HG02938 (cell line): ENCODE measurements around the gene MAL.

ENCODE experiments used
- ATAC-seq: cut with Tn5 transposase; IDR thresholded peaks from one replicate; pipeline ENCODE4 v1.9.1; 2021; ENCODE audit warnings: mild to moderate bottlenecking, moderate library complexity; ENCODE audit not compliant: unreplicated experiment

MAL gene

DNA sequence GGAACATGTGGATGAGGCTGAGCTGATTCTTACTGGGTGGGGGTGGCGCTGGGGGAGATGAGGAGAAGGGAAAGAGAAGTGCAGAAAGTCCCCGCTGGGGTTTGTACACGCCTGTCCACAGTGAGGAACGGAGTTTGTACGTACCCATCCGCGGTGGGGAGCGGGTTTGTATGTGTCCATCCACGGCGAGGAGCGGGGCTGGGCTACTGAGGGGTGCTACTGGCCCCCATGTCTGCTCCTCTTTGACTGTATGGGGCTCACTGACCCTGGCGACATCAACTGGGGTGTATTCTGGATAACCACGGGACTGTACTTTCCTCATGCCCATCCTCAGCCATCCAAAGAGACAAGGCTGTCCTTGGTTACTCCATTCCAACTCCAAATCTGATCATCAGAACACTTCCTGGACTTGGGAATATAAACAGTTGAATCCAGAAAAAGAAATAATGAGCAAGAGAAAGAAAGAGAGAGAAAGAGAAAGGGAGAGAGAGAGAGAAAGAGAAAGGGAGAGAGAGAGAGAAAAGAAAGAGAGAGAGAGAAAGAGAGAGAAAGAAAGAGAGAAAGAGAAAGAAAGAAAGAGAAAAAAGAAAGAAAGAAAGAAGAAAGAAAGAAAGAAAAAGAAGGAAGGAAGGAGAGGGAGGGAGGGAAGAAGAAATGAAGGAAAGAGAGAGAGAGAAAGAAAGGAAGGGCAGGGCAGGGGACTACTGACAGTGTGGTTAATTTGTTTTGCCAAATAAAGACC lies 21.0 kb downstream of the MAL start:
- ATAC-seq = no peak

- ATAC-seq = no peak
Measured at GRCh38 chr2:95047629-95048510, 22.4 kb downstream of the MAL start.

DNA sequence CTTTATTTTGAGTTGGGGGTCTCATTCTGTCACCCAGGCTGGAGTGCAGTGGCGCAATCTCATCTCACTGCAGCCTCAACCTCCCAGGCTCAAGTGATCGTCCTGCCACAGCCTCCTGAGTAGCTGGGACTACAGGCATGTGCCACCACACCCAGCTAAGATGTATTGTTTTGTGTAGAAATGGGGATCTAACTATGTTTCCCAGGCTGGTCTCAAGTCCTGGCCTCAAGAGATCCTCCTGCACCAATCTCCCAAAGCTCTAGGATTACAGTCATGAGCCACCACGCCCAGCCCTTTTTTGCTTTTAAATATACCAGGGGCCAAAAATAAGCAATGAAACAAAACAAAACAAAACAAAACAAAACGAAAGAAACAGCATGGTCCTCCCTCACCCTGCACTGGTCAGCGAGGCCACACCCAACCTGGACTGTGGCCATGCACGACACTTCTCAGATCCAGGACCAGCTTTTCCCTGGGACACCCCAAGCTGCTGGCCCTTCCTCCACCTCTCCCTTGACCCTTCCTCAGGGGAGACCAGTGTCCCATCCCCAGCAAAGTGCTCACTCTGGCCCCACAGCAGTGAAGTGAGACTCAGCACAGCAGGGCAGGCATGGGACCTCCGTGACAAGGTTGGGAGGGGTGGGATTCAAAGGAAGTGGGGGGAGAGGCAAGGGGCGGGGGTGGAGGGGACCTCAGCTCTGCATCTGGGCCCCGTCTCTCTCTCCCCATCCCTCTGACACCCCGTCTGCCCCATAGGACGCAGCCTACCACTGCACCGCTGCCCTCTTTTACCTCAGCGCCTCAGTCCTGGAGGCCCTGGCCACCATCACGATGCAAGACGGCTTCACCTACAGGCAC lies 23.5 kb downstream of the MAL start:
- no peak for ATAC-seq

DNA sequence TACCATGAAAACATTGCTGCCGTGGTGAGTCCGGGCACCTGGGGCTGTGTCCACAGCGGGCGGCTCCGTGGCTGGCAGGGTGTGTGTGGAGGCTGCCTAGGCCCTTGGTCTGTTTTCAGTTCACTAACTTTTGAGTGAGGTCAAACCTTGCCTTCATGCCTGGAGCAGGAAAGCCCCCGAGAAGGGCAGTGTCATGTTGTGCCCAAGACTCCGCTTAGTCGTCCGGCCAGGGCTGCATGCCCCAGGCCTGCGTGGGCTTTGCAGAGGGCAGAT lies 24.1 kb downstream of the MAL start:
- no peak for ATAC-seq

DNA sequence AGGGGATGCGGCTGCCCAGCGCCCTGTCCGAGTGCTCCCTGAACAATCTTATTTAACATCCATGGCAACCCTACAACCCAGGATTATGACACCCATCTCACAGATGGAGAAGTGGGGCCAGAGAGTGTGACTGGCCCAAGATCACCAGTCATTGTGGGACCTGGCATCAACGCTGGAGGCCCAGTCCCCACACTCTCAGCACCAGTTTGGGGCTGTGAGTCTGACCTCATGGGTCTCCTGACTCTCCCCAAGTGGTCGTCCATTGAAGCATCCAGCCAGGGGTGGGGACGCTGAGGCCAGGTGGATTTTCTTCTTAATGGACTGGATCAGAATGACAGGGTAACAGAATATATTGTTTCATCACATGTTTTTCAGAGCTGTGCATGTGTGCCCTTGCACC lies 24.5 kb downstream of the MAL start:
- ATAC-seq = no peak

DNA sequence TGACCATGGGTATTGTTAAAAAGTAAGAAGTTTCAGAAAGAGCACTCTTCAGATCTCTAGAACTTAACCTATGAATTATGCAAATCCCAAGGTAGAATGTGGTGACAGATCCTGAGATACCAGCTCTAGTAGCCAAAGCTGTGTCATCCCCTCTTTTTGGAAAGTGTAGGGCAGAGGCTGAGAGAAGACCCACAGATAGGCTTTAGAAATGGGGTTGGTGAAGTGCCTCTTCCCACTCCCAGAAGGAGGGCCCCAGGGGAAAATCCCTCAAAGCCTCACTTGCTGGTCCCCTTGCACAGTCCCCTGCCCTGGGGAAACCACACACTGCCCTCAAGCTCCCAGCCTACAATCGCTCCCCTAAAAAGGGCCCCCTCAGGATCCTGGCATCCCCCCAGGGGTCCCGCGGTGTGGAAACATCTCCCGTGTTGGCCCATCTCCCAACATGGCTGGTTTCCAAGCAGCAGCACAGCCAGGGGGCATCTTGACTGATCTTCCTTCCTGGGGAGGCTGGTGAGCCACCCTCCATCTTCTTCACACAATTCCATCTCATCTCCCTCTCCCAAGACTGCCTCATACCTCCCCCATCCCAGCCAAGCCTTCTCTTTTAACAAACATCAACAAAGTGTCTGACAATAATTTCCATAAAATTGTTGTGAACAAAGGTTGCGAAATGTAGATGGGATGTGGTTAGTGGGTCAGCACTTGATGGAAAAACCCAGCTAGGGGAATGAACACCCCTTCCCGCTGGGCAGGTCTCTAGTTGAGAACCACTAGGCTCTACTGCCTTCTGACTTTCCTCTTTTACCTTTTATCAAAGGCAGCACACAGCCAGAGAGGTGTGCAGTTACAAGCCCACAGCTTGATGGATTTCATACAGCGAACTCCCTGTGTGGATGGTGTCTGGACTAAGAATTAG lies 25.1 kb downstream of the MAL start:
- ATAC-seq = no peak

DNA sequence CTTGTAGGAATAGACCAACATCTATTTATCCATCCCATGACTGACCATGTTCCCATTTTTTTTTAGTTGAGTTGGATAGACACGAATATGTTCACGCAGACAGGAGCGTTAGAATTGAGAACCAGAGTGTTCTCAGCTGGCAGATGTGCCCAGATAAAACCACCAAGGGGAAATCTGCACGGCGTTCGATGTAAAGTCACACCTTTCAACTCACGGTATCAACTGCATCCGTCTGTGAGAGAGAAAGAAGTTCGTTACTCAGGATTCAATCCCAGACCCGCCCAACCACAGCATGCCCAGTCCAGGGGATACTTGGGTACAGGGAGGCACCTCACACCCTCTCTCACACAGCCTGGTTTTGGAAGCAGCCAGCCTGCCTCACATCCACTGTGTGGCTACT lies 26.1 kb downstream of the MAL start:
- ATAC-seq = no peak

DNA sequence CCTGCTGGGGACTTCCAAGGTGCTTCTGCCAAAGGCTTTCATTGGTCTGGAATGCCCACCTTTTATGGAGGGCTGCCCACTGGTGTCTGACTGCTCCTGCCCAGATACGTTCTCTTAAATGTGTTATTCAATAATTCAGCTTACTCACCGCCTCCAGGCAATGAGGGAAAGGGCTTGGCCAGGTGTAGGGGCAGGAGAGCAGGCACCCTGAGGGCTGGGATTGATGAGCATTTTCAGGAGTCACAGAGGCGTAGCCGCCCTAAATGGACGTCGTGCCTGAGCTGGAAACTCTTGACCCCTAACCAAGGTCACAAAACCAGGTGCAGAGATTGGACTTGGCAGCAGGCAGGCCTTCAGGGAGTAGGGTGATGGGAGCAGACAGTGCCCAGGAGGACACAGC lies 26.8 kb downstream of the MAL start:
- no peak for ATAC-seq

DNA sequence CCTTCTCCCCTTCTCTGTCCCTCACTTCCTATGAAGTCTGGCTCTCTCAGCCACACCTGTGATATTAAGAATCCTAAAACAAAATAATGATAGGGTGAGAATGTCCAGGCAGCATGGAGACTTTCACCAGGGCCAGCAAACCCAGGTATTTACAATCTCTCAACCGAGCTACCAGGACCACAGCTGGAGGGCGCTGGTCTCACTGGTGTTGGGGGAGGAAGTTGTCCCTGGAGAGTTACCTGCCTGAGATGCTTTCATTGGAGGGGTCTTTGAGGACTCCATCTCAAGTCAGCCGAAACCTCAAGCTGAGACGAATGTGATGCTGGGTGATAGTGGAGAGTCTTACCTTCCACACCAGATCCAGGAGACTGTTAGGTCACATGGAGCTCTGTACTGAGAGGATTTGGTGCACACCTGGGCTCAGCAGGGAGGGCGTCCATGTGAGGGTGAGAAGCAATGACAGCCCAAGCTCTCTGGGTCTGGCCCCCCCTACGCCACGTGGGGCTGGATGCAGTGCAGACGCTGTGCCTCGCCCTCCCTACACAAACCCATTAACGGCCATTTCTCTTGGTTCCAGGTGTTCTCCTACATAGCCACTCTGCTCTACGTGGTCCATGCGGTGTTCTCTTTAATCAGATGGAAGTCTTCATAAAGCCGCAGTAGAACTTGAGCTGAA lies 27.4 kb downstream of the MAL start:
- ATAC-seq = no peak

DNA sequence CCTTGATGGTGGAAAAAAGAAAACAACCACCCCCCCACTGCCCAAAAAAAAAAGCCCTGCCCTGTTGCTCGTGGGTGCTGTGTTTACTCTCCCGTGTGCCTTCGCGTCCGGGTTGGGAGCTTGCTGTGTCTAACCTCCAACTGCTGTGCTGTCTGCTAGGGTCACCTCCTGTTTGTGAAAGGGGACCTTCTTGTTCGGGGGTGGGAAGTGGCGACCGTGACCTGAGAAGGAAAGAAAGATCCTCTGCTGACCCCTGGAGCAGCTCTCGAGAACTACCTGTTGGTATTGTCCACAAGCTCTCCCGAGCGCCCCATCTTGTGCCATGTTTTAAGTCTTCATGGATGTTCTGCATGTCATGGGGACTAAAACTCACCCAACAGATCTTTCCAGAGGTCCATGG lies 28.0 kb downstream of the MAL start:
- no peak for ATAC-seq

- ATAC-seq = no peak
Measured at GRCh38 chr2:95054016-95054415, 28.5 kb downstream of the MAL start.

DNA sequence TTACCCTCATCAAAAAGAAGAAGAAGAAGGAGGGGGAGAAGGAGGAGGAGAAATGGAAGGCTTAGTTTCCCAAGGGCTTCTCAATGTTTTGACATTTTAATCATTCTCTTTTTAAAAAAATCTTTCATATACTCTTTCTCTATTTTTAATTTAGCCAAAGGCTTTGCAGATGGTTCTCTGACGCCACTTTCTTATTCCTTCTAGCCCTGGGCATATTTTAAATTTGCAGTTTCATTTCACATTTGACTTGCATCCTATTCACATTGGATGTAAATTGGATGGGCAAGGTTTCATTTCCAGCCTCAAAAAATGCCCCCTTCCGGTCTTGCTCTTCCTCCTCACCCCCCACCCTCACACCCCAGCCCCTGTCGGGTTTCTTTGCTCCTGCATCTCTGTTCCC lies 29.8 kb downstream of the MAL start:
- no peak for ATAC-seq

DNA sequence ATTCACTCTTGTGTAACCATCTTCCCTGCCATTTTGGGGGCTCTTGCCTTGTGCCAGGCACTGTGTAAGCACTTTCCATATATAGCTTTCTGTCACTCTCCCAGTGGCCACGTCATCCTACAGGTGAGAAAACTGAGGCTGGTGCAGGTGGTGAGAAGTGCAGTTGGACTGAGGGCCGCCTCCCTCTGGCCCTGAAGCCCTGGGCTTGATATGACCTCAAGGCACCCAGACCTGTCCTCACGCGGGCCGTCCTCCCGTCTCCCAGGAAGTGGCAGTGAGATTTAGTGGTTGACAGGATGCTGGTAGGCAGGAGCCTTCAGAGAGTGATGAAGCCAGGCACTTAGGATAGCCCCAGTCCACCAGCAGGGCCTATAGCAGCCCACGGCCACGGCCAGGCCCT lies 30.5 kb downstream of the MAL start:
- ATAC-seq = no peak

DNA sequence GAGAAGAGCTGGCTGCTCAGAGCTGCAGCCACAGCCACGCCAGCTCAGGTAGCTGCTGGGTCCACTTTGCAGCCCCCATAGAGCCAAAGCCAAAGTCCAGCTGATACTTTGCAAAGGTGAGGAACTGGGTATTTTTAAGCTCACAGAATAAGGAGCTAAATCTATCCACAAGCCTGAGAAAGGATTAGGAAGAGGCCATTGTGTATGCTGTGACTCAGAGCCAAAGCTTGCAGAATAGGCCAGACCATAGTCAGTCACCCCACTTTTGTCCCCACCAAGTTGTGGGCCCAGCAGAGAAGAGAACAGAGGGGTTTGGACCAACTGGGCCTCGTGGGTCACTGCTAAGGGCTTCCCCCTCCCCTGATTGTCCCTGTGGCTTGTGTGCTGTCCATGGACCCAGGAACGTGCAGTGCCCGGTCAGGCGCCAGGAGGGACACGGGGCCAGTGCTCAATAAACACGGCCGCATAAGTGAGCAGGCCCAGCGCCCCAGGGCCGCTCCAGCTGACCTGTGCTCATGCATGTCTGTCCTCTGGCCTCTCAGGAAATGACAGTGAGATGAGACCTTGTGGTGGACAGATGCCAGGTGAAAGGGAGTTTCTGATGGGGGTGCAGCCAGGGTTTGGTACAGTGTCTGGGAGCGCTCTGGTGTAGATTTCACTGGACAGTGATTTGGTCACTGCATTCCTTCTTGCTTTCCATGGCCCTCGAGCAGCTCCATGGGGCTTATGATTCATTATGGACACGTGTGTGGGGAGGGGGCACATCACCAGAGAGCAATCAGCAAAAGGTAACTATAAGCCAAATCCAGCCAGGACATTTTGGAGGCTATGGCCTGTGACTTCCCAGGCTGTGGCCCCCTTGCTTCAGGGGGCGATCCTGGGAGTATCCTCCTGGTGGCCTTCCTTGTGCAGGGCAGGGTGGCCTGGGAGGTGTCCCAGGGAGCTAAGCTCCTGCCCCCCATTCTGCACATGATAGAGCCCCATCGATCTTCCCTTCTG lies 31.3 kb downstream of the MAL start:
- no peak for ATAC-seq

- no peak for ATAC-seq
Measured at GRCh38 chr2:95057535-95058370, 32.2 kb downstream of the MAL start.

- ATAC-seq = no peak
Measured at GRCh38 chr2:95058466-95058988, 33.0 kb downstream of the MAL start.

- no peak for ATAC-seq
Measured at GRCh38 chr2:95058989-95059641, 33.6 kb downstream of the MAL start.
